ENCODE measurements around the gene CDC42EP5.

The CDC42EP5 gene

GRCh38 chr19:54421169-54421516 lies 52.0 kb downstream of the CDC42EP5 start:
- no peak overlapping the region for H3K27ac ChIP-seq
- TF ChIP-seq CTCF (conservative IDR thresholded peaks at IDR 0.05): no peak
- TF ChIP-seq ZFX (IDR thresholded peaks at IDR 0.05): no peak

GRCh38 chr19:54420383-54421168 lies 52.5 kb downstream of the CDC42EP5 start:
- H3K27ac ChIP-seq: no peak overlapping the region

GRCh38 chr19:54420068-54420382 lies 53.1 kb downstream of the CDC42EP5 start:
- no peak overlapping the region for H3K27ac ChIP-seq
- TF ChIP-seq ZFX (IDR thresholded peaks at IDR 0.05) (no peak), CTCF (conservative IDR thresholded peaks at IDR 0.05) (no peak)

More at GRCh38 chr19:54420383-54421168, 52.5 kb downstream of the CDC42EP5 start:
- no peak for TF ChIP-seq ZFX (IDR thresholded peaks at IDR 0.05)
- no peak for TF ChIP-seq CTCF (conservative IDR thresholded peaks at IDR 0.05)

- no peak overlapping the region for H3K27ac ChIP-seq
- no peak for TF ChIP-seq CTCF (conservative IDR thresholded peaks at IDR 0.05)
- no peak for TF ChIP-seq ZFX (IDR thresholded peaks at IDR 0.05)
These were observed 53.9 kb downstream of the CDC42EP5 start for GRCh38 chr19:54418930-54419800.

- no peak overlapping the region for H3K27ac ChIP-seq
- no peak for TF ChIP-seq ZFX (IDR thresholded peaks at IDR 0.05)
- TF ChIP-seq CTCF (conservative IDR thresholded peaks at IDR 0.05): no peak
These were observed 54.8 kb downstream of the CDC42EP5 start for GRCh38 chr19:54418030-54418929.

GRCh38 chr19:54416695-54417491 lies 56.2 kb downstream of the CDC42EP5 start:
- no peak overlapping the region for H3K27ac ChIP-seq
- TF ChIP-seq ZFX (IDR thresholded peaks at IDR 0.05) (no peak), CTCF (conservative IDR thresholded peaks at IDR 0.05) (no peak)
